K562 (cell line): ENCODE data around the gene ZNF26. TPM values are rescaled to one million over a fixed set of nuclear protein-coding genes. Genes with fewer than 3 reads are reported as not detected.
A peak's percentile ranks its signal among the peaks of the same experiment; 100 is the strongest.

Experiments used
- ATAC-seq: fragments of 200-7000 bp; cut with Tn5 transposase; 3 replicates; pipeline ENCODE4 v1.9.1; 2020; ENCODE audit warnings: moderate library complexity
- BruUV-seq: library from RNA; stranded (reverse); fragments of 400-500 nt; replicated peaks from 2 replicates; lab custom pipeline; 2021; lab: Mats Ljungman, UMichigan
- CTCF ChIA-PET: fragments of 300-600 bp; formaldehyde crosslinking; extraction: SDS; loops from one replicate; lab custom pipeline; 2021; ENCODE audit warnings: low intra/inter-chr PET ratio; lab: Yijun Ruan, JAX
- POLR2A ChIA-PET: fragments of 300-600, 350-650 bp; sonication (Branson Sonifier 250); formaldehyde crosslinking; extraction: SDS; loops from one replicate; lab custom pipeline; 2021; ENCODE audit warnings: antibody characterized with exemption, inconsistent platforms; lab: Yijun Ruan, JAX
- DNase-seq, 4 experiments: peaks; one replicate each; pipeline versions ENCODE4 v3.0.0 to v3.0.0-alpha.2; 2011 to 2018; ENCODE audit warnings: low spot score in 3 of 4, mixed read lengths in 3 of 4; ENCODE audit errors: extremely low read depth in 1 of 4
- FAIRE-seq: peaks from 2 replicates; lab custom pipeline; 2011; peaks lifted over from hg19 to GRCh38; lab: Jason Lieb, UNC
- H2AFZ ChIP-seq: 2 replicates; pipeline ENCODE4 v1.6.0; 2011; ENCODE audit warnings: low read depth, low read length, control low read depth, inconsistent platforms
- H3K27ac ChIP-seq: fragments of 200-600 bp; 3 replicates; pipeline ENCODE4 v1.8.0; 2011; ENCODE audit warnings: low read depth, mild to moderate bottlenecking, control low read depth, inconsistent platforms, low read length, moderate library complexity, mixed read lengths; ENCODE audit errors: extremely low read depth
- H3K27me3 ChIP-seq, 2 experiments: fragments of 300-600 bp in 1 of 2; 2 replicates in 1 of 2; 3 replicates in 1 of 2; pipeline versions ENCODE4 v1.6.0 to v1.8.0; 2011; ENCODE audit warnings: inconsistent platforms in 2 of 2, low read length in 2 of 2, mild to moderate bottlenecking in 1 of 2, mixed read lengths in 1 of 2, moderate library complexity in 1 of 2; ENCODE audit not compliant: control insufficient read depth in 2 of 2, insufficient read depth in 2 of 2
- H3K36me3 ChIP-seq: fragments of 300-600 bp; 3 replicates; pipeline ENCODE4 v1.8.0; 2011; ENCODE audit warnings: mild to moderate bottlenecking, low read length, inconsistent platforms; ENCODE audit not compliant: control insufficient read depth, insufficient read depth
- H3K4me1 ChIP-seq, 2 experiments: fragments of 200-600 bp in 1 of 2; replicated peaks in 1 of 2; 2 replicates in 1 of 2; 3 replicates in 1 of 2; pipeline versions ENCODE4 v1.5.1 to v1.8.0; 2011; ENCODE audit warnings: inconsistent platforms in 2 of 2, low read length in 2 of 2, mild to moderate bottlenecking in 1 of 2, mixed read lengths in 1 of 2, moderate library complexity in 1 of 2; ENCODE audit not compliant: control insufficient read depth in 2 of 2, insufficient read depth in 2 of 2
- H3K4me2 ChIP-seq: 2 replicates; pipeline ENCODE4 v1.6.1; 2011; ENCODE audit warnings: low read length, control low read depth, inconsistent platforms, mixed read lengths; ENCODE audit not compliant: insufficient read depth
- H3K4me3 ChIP-seq: fragments of 200-600 bp; sonication (generic), shearing (Covaris generic); 2 replicates; pipeline ENCODE4 v1.5.1; 2016; ENCODE audit warnings: control low read depth, inconsistent platforms
- H3K79me2 ChIP-seq: fragments of 200-600 bp; 3 replicates; pipeline ENCODE4 v1.8.0; 2011; ENCODE audit warnings: low read length, inconsistent platforms; ENCODE audit not compliant: control insufficient read depth, insufficient read depth
- H3K9ac ChIP-seq, 2 experiments: 2 replicates each; pipeline versions ENCODE4 v1.6.0 to v1.6.1; 2011; ENCODE audit warnings: low read depth in 2 of 2, low read length in 2 of 2, control low read depth in 1 of 2, inconsistent platforms in 1 of 2, mild to moderate bottlenecking in 1 of 2, mixed read lengths in 1 of 2; ENCODE audit not compliant: insufficient read depth in 1 of 2
- H3K9me1 ChIP-seq: one replicate; pipeline ENCODE4 v1.6.0; 2011; ENCODE audit warnings: inconsistent platforms, mild to moderate bottlenecking, low read length, moderate library complexity; ENCODE audit not compliant: control insufficient read depth, insufficient read depth
- H3K9me3 ChIP-seq: replicated peaks from 2 replicates; pipeline ENCODE4 v1.5.1; 2011; ENCODE audit warnings: low read depth, low read length, inconsistent platforms; ENCODE audit not compliant: control insufficient read depth, insufficient read depth
- H4K20me1 ChIP-seq: replicated peaks from 2 replicates; pipeline ENCODE4 v1.6.1; 2011; ENCODE audit warnings: low read length, inconsistent platforms, mixed read lengths; ENCODE audit not compliant: control insufficient read depth, insufficient read depth
- CBX3 ChIP-seq, 2 experiments: IDR thresholded peaks; 1 replicate in 1 of 2; 2 replicates in 1 of 2; pipeline ENCODE4 v1.6.1; 2012; ENCODE audit warnings: inconsistent platforms in 2 of 2, low read length in 2 of 2, borderline replicate concordance in 1 of 2, control low read depth in 1 of 2
- FOSL1 ChIP-seq: fragments of 200-800 bp; sonication (Bioruptor generic); conservative IDR thresholded peaks from 2 replicates; pipeline ENCODE4 v1.6.1; 2016; ENCODE audit warnings: missing genetic modification characterization, missing compliant biosample characterization
- THRB ChIP-seq: fragments of 450-650 bp; formaldehyde crosslinking; conservative IDR thresholded peaks from 2 replicates; pipeline ENCODE4 v1.4.0; 2022; ENCODE audit warnings: mild to moderate bottlenecking, missing genetic modification characterization
- TRIM28 ChIP-seq: fragments of 450-650 bp; IDR thresholded peaks from 2 replicates; pipeline ENCODE4 v1.6.1; 2017
- ZNF274 ChIP-seq: IDR thresholded peaks from 2 replicates; pipeline ENCODE4 v1.6.1; 2011; ENCODE audit warnings: low read depth, mild to moderate bottlenecking, low read length, moderate library complexity, borderline replicate concordance
- ZNF280A ChIP-seq: fragments of 450-650 bp; IDR thresholded peaks from 2 replicates; pipeline ENCODE4 v1.6.1; 2018; ENCODE audit warnings: mild to moderate bottlenecking, low read depth; ENCODE audit not compliant: partially characterized antibody
- ZNF75A ChIP-seq: fragments of 450-650 bp; formaldehyde crosslinking; IDR thresholded peaks from 2 replicates; pipeline ENCODE4 v1.4.0; 2020; ENCODE audit warnings: mild to moderate bottlenecking
- WGBS: fragments of 100-300 bp; shearing (Covaris generic); methylation state at CpG from one replicate; pipeline ENCODE4 v1.1.6; 2016; ENCODE audit warnings: low coverage, mixed read lengths; ENCODE audit not compliant: insufficient coverage; ENCODE audit errors: missing lambda C conversion rate; 5-methylcytosine and 5-hydroxymethylcytosine counted together
- in situ Hi-C: fragments of 300-500 bp; cut with MboI; formaldehyde crosslinking; loops from 4 replicates; pipeline ENCODE4 v1.15.0; 2018; ENCODE audit warnings: inconsistent platforms, mixed read lengths
- intact Hi-C: fragments of 100-400 bp; cut with micrococcal nuclease; formaldehyde crosslinking; loops from 2 replicates; pipeline ENCODE4 v1.14.2; 2022
- polyA plus RNA-seq, 8 experiments: library from polyadenylated mRNA; depleted of rRNA in 4 of 8; stranded (reverse) in 5 of 8; unstranded in 3 of 8; fragments of >200 nt; fragmentation: Nextera tagmentation in 2 of 8; fragmentation: Illumina TruSeq in 1 of 8; extraction: Ambion mirVana in 2 of 8; extraction: Trizol in 1 of 8; gene quantifications; 2 replicates each; pipeline versions ENCODE4 v1.2.1 to v1.2.3, GENCODE V29; 2011 to 2014; ENCODE audit warnings: inconsistent platforms in 1 of 8, missing spikeins in 1 of 8
- total RNA-seq, 7 experiments: library from RNA; depleted of rRNA in 6 of 7; stranded (reverse); fragments of >200 nt in 6 of 7; fragmentation: Illumina TruSeq in 2 of 7; extraction: Trizol in 2 of 7; gene quantifications; 2 replicates each; pipeline versions ENCODE4 v1.2.1 to v1.2.3, GENCODE V29; 2011 to 2021; ENCODE audit warnings: low replicate concordance in 1 of 7

Gene ZNF26
- total and polyA plus RNA-seq, 9 of the 15 experiments (the other 6 are each of a cell fraction or from before 2014, with no cell fraction given): 1.2 to 14.1 (median 8.0) TPM

DNA sequence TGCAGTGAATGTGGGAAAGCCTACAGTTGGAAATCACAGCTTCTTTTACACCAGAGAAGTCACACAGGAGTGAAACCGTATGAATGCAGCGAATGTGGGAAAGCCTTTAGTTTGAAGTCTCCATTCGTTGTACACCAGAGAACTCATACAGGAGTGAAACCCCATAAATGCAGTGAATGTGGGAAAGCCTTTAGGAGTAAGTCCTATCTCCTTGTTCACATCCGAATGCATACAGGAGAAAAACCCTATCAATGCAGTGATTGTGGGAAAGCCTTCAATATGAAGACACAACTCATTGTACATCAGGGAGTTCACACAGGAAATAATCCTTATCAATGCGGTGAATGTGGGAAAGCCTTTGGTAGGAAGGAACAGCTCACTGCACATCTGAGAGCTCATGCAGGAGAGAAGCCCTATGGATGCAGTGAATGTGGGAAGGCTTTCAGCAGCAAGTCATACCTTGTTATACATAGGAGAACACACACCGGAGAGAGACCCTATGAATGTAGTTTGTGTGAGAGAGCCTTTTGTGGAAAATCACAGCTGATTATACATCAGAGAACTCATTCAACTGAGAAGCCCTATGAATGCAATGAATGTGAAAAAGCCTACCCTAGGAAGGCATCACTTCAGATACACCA, 24.6 kb downstream of the ZNF26 start:
- H3K27ac ChIP-seq: no peak overlapping the region
- TF ChIP-seq FOSL1 (no peak), TRIM28 (0 out of 2 replicates have a peak, but pooled peaks have one; percentile 68), ZNF75A (CRISPR knock-in tag) (peak; percentile 97), ZNF280A (peak; percentile 55), ZNF274 (peak; percentile 79), THRB (CRISPR knock-in tag) (no peak), CBX3 (IDR thresholded peaks at IDR 0.05; ENCODE audit: borderline replicate concordance in 1 of 2, low read length in 2 of 2) (peak in 1 of 2 experiments; percentile 54; a peak in 2 of 3 replicates)
- no peaks in the 10 kb centered on the region for H3K4me1 ChIP-seq
- ChIA-PET CTCF (no interaction called here), POLR2A (interaction anchor here (1.4 kb wide), 1 partner anchor 9 kb away, joined by 3 read pairs; no protein-coding TSS in a partner anchor)
- intact Hi-C loops: no loop called here
- no peak overlapping the region for H3K4me2 ChIP-seq
- WGBS: 89% methylated on average over 6 of the region's 6 CpGs
- H2AFZ ChIP-seq: no peak overlapping the region
- in situ Hi-C loops: no loop called here
- no peaks in the 10 kb centered on the region for H3K9me1 ChIP-seq
- H3K9ac ChIP-seq: no peak overlapping the region
- H3K27me3 ChIP-seq: no peaks in the 10 kb centered on the region
- H3K9me3 ChIP-seq: peaks cover 16% of the 10 kb centered on the region
- H3K79me2 ChIP-seq: no peaks in the 10 kb centered on the region
- no peak overlapping the region for H3K4me3 ChIP-seq
- ATAC-seq: no peak
- peaks cover 28% of the 10 kb centered on the region for H3K36me3 ChIP-seq
- BruUV-seq: no TSS peak
- no peak for DNase-seq
- H4K20me1 ChIP-seq: no peaks in the 10 kb centered on the region
- FAIRE-seq: no peak
